NCI-H2029 (cell line): ENCODE results near the gene TOMM5.
A peak's percentile ranks its signal among the peaks of the same experiment; 100 is the strongest.

Experiments
- DNase-seq: peaks from one replicate; lab custom pipeline; 2025; lab: John Stamatoyannopoulos, UW

Gene TOMM5

GRCh38 chr9:37592108-37592951 is at the start of gene TOMM5:
Gene TOMM5 (minus strand): TSS chr9:37592597. CDS start chr9:37592532, 65 bp downstream.
- peak; percentile 88 for DNase-seq

- DNase-seq: no peak
Measured at GRCh38 chr9:37641331-37641730, 48.9 kb upstream of the TOMM5 start.

GRCh38 chr9:37640246-37640645 is 47.8 kb upstream of the TOMM5 start:
- DNase-seq: no peak

- no peak for DNase-seq
Measured at GRCh38 chr9:37639841-37640240, 47.4 kb upstream of the TOMM5 start.

GRCh38 chr9:37639109-37639762 is 46.8 kb upstream of the TOMM5 start:
- no peak for DNase-seq

- no peak for DNase-seq
Measured at GRCh38 chr9:37636511-37637448, 44.4 kb upstream of the TOMM5 start.

- no peak for DNase-seq
Measured at GRCh38 chr9:37635808-37636207, 43.4 kb upstream of the TOMM5 start.

- DNase-seq: no peak
Measured at GRCh38 chr9:37632479-37632878, 40.1 kb upstream of the TOMM5 start.

- no peak for DNase-seq
Measured at GRCh38 chr9:37626708-37627292, 34.4 kb upstream of the TOMM5 start.

GRCh38 chr9:37625758-37626147 is 33.4 kb upstream of the TOMM5 start:
- no peak for DNase-seq

- DNase-seq: no peak
Measured at GRCh38 chr9:37625036-37625757, 32.8 kb upstream of the TOMM5 start.

- DNase-seq: no peak
Measured at GRCh38 chr9:37624073-37624472, 31.7 kb upstream of the TOMM5 start.

GRCh38 chr9:37623267-37623666 is 30.9 kb upstream of the TOMM5 start:
- no peak for DNase-seq

- no peak for DNase-seq
Measured at GRCh38 chr9:37622462-37622861, 30.1 kb upstream of the TOMM5 start.

- no peak for DNase-seq
Measured at GRCh38 chr9:37621273-37622121, 29.1 kb upstream of the TOMM5 start.

GRCh38 chr9:37620396-37620795 is 28.0 kb upstream of the TOMM5 start:
- no peak for DNase-seq

GRCh38 chr9:37619806-37620205 is 27.4 kb upstream of the TOMM5 start:
- DNase-seq: no peak

- DNase-seq: no peak
Measured at GRCh38 chr9:37618817-37619216, 26.4 kb upstream of the TOMM5 start.

GRCh38 chr9:37617832-37618231 is 25.4 kb upstream of the TOMM5 start:
- no peak for DNase-seq

- DNase-seq: no peak
Measured at GRCh38 chr9:37617161-37617560, 24.8 kb upstream of the TOMM5 start.
